ENCODE results near the gene KLK1. TPM values are rescaled to one million over a fixed set of nuclear protein-coding genes. Genes with fewer than 3 reads are reported as not detected.

KLK1 gene
- total and polyA plus RNA-seq, 12 donors: 0.39 to 0.85 (median 0.64) TPM; not detected in 4

- Histone ChIP-seq H3K27ac (no peak overlapping the region), H3K9me3 (no peaks in the 10 kb centered on the region), H3K27me3 (peaks cover 0 to 70% (median 53%) of the 10 kb centered on the region in 7 donors), H3K36me3 (no peaks in the 10 kb centered on the region), H3K4me3 (no peak overlapping the region), H3K4me1 (no peaks in the 10 kb centered on the region)
- no peak for TF ChIP-seq CTCF (IDR thresholded peaks at IDR 0.05)
- intact Hi-C loops (cut with DNase I): no loop called here
- no peak for DNase-seq
- 66 to 68% methylated on average over 7 of the region's 7 CpGs for WGBS, 2 donors
- ATAC-seq: no peak
These were observed 38.1 kb upstream of the KLK1 start for GRCh38 chr19:50861496-50862286.

- TF ChIP-seq CTCF (IDR thresholded peaks at IDR 0.05): no peak
- peaks cover 0 to 71% (median 50%) of the 10 kb centered on the region in 7 donors for H3K27me3 ChIP-seq
- DNase-seq (no peak), ATAC-seq (no peak)
- no peaks in the 10 kb centered on the region for H3K9me3 ChIP-seq
- 67 to 78% methylated on average over 5 of the region's 5 CpGs for WGBS, 2 donors
- no peak overlapping the region for H3K4me3 ChIP-seq
- no peak overlapping the region for H3K27ac ChIP-seq
- intact Hi-C loops (cut with DNase I): no loop called here
- H3K36me3 ChIP-seq: no peaks in the 10 kb centered on the region
- no peaks in the 10 kb centered on the region for H3K4me1 ChIP-seq
These were observed 37.4 kb upstream of the KLK1 start for GRCh38 chr19:50861010-50861409.

GRCh38 chr19:50859849-50860248, 36.3 kb upstream of the KLK1 start:
- intact Hi-C loops (cut with DNase I): no loop called here

GRCh38 chr19:50858886-50859285, 35.3 kb upstream of the KLK1 start:
- H3K4me3 ChIP-seq: no peak overlapping the region
- 6 to 12% methylated on average over 6 to 7 of the region's 7 CpGs for WGBS, 2 donors
- no peaks in the 10 kb centered on the region for H3K9me3 ChIP-seq
- DNase-seq: no peak
- peaks cover 0 to 84% (median 49%) of the 10 kb centered on the region in 7 donors for H3K27me3 ChIP-seq
- H3K36me3 ChIP-seq: no peaks in the 10 kb centered on the region
- intact Hi-C loops (cut with DNase I): no loop called here
- ATAC-seq: no peak
- TF ChIP-seq CTCF (IDR thresholded peaks at IDR 0.05): no peak
- H3K4me1 ChIP-seq: no peaks in the 10 kb centered on the region
- H3K27ac ChIP-seq: no peak overlapping the region

More at GRCh38 chr19:50859849-50860248, 36.3 kb upstream of the KLK1 start:
- WGBS, 2 donors: 84 to 87% methylated on average over 4 of the region's 4 CpGs
- no peak for TF ChIP-seq CTCF (IDR thresholded peaks at IDR 0.05)
- Histone ChIP-seq H3K4me3 (no peak overlapping the region), H3K4me1 (no peaks in the 10 kb centered on the region), H3K9me3 (no peaks in the 10 kb centered on the region), H3K27me3 (peaks cover 0 to 78% (median 48%) of the 10 kb centered on the region in 7 donors), H3K27ac (no peak overlapping the region), H3K36me3 (no peaks in the 10 kb centered on the region)
- DNase-seq (no peak), ATAC-seq (no peak)
